ENCODE measurements around the gene GSTP1. TPM values are rescaled to one million over a fixed set of nuclear protein-coding genes. Genes with fewer than 3 reads are reported as not detected.

The GSTP1 gene
- total RNA-seq, 1 donor from 2014 or later = 436 TPM

GRCh38 chr11:67610302-67610868 is 26.8 kb downstream of the GSTP1 start:
- H3K36me3 Mint-ChIP-seq = peaks cover 5% of the 10 kb centered on the region
- H3K27ac ChIP-seq = no peak overlapping the region
- H3K27me3 ChIP-seq = peaks cover 9% of the 10 kb centered on the region
- H3K4me2 ChIP-seq = no peak overlapping the region
- H3K9ac ChIP-seq = no peak overlapping the region
- peaks cover 18% of the 10 kb centered on the region for H3K4me1 ChIP-seq
- peaks cover 10% of the 10 kb centered on the region for H3K79me2 ChIP-seq (ENCODE audit: low read depth)
- peaks cover 5% of the 10 kb centered on the region for H3K27me3 Mint-ChIP-seq (ENCODE audit: insufficient read depth, low read depth)
- H3K4me1 Mint-ChIP-seq = peaks cover 25% of the 10 kb centered on the region
- H3K36me3 ChIP-seq = no peaks in the 10 kb centered on the region
- peaks cover 12% of the 10 kb centered on the region for H3F3A ChIP-seq (ENCODE audit: low read depth)
- no peaks in the 10 kb centered on the region for H3K9me3 Mint-ChIP-seq
- TF ChIP-seq EZH2 (IDR thresholded peaks at IDR 0.05) (no peak), CTCF (IDR thresholded peaks at IDR 0.05) (no peak), EZH2phosphoT487 (IDR thresholded peaks at IDR 0.05) (no peak)
- H3K9me3 ChIP-seq (ENCODE audit: low read depth) = no peaks in the 10 kb centered on the region
- peak overlapping the region; percentile 50 for H3K4me3 Mint-ChIP-seq
- H3K27ac Mint-ChIP-seq = no peak overlapping the region
- no peaks in the 10 kb centered on the region for H4K20me1 ChIP-seq (ENCODE audit: low read depth)
- DNase-seq (ENCODE audit: low spot score) = no peak
- H3K4me3 ChIP-seq = no peak overlapping the region
- no peak overlapping the region for H2AFZ ChIP-seq (replicated peaks)

GRCh38 chr11:67611165-67611564 is 27.6 kb downstream of the GSTP1 start:
- no peak for DNase-seq (ENCODE audit: low spot score)
- no peaks in the 10 kb centered on the region for H3K9me3 Mint-ChIP-seq
- H3K4me3 Mint-ChIP-seq = no peak overlapping the region
- no peaks in the 10 kb centered on the region for H3K9me3 ChIP-seq (ENCODE audit: low read depth)
- H3K4me3 ChIP-seq = no peak overlapping the region
- no peaks in the 10 kb centered on the region for H3K36me3 ChIP-seq
- no peak overlapping the region for H3K27ac ChIP-seq
- no peak overlapping the region for H3K4me2 ChIP-seq
- H3K4me1 Mint-ChIP-seq = peaks cover 18% of the 10 kb centered on the region
- H3K27me3 Mint-ChIP-seq (ENCODE audit: insufficient read depth, low read depth) = peaks cover 7% of the 10 kb centered on the region
- peaks cover 5% of the 10 kb centered on the region for H3F3A ChIP-seq (ENCODE audit: low read depth)
- H3K36me3 Mint-ChIP-seq = peaks cover 5% of the 10 kb centered on the region
- H2AFZ ChIP-seq (replicated peaks) = no peak overlapping the region
- no peak overlapping the region for H3K9ac ChIP-seq
- no peak overlapping the region for H3K27ac Mint-ChIP-seq
- no peaks in the 10 kb centered on the region for H4K20me1 ChIP-seq (ENCODE audit: low read depth)
- peaks cover 2% of the 10 kb centered on the region for H3K27me3 ChIP-seq
- peaks cover 10% of the 10 kb centered on the region for H3K79me2 ChIP-seq (ENCODE audit: low read depth)
- no peak for TF ChIP-seq EZH2 (IDR thresholded peaks at IDR 0.05)
- H3K4me1 ChIP-seq = peaks cover 10% of the 10 kb centered on the region

- no peaks in the 10 kb centered on the region for H3K9me3 Mint-ChIP-seq
- Histone ChIP-seq H3K27me3 (no peaks in the 10 kb centered on the region), H3K36me3 (no peaks in the 10 kb centered on the region), H3K4me2 (no peak overlapping the region), H3K9ac (no peak overlapping the region), H3K79me2 (ENCODE audit: low read depth) (peaks cover 9% of the 10 kb centered on the region), H3K27ac (no peak overlapping the region), H4K20me1 (ENCODE audit: low read depth) (no peaks in the 10 kb centered on the region), H3K9me3 (ENCODE audit: low read depth) (no peaks in the 10 kb centered on the region), H2AFZ (replicated peaks) (no peak overlapping the region), H3F3A (ENCODE audit: low read depth) (peaks cover 3% of the 10 kb centered on the region), H3K4me3 (no peak overlapping the region), H3K4me1 (peaks cover 14% of the 10 kb centered on the region)
- no peak overlapping the region for H3K27ac Mint-ChIP-seq
- H3K27me3 Mint-ChIP-seq (ENCODE audit: insufficient read depth, low read depth) = peaks cover 7% of the 10 kb centered on the region
- TF ChIP-seq EZH2 (IDR thresholded peaks at IDR 0.05) (no peak), EZH2phosphoT487 (IDR thresholded peaks at IDR 0.05) (no peak), CTCF (IDR thresholded peaks at IDR 0.05) (no peak)
- DNase-seq (ENCODE audit: low spot score) = no peak
- H3K4me3 Mint-ChIP-seq = no peak overlapping the region
- H3K4me1 Mint-ChIP-seq = peaks cover 17% of the 10 kb centered on the region
- H3K36me3 Mint-ChIP-seq = peaks cover 5% of the 10 kb centered on the region
Observed at GRCh38 chr11:67611704-67612587, 28.3 kb downstream of the GSTP1 start.

- Histone ChIP-seq H3K4me1 (peaks cover 22% of the 10 kb centered on the region), H3F3A (ENCODE audit: low read depth) (peaks cover 3% of the 10 kb centered on the region), H3K4me2 (no peak overlapping the region), H3K27ac (no peak overlapping the region), H3K79me2 (ENCODE audit: low read depth) (peaks cover under 1% of the 10 kb centered on the region), H3K27me3 (no peaks in the 10 kb centered on the region), H3K36me3 (no peaks in the 10 kb centered on the region), H2AFZ (replicated peaks) (no peak overlapping the region), H3K9ac (no peak overlapping the region), H3K9me3 (ENCODE audit: low read depth) (no peaks in the 10 kb centered on the region), H4K20me1 (ENCODE audit: low read depth) (no peaks in the 10 kb centered on the region), H3K4me3 (no peak overlapping the region)
- TF ChIP-seq EZH2 (IDR thresholded peaks at IDR 0.05) (no peak), EZH2phosphoT487 (IDR thresholded peaks at IDR 0.05) (no peak), CTCF (IDR thresholded peaks at IDR 0.05) (no peak)
- Mint-ChIP-seq H3K4me3 (no peak overlapping the region), H3K27me3 (ENCODE audit: insufficient read depth, low read depth) (peaks cover 7% of the 10 kb centered on the region), H3K9me3 (no peaks in the 10 kb centered on the region), H3K36me3 (peaks cover 5% of the 10 kb centered on the region), H3K4me1 (peaks cover 18% of the 10 kb centered on the region), H3K27ac (no peak overlapping the region)
- DNase-seq (ENCODE audit: low spot score) = no peak
Observed at GRCh38 chr11:67612751-67613150, 29.1 kb downstream of the GSTP1 start.

Measured in neural progenitor cell (in vitro differentiated cells).